GM18861 (cell line): ENCODE measurements around the gene XRCC5.
"Not testable (repeated sequence)": the region's sequence is repeated elsewhere in the genome, so short reads cannot be mapped to it uniquely, and the experiment has no call there.

Experiments
- ATAC-seq: cut with Tn5 transposase; IDR thresholded peaks from one replicate; pipeline ENCODE4 v1.9.1; 2021; ENCODE audit not compliant: unreplicated experiment

XRCC5 gene

DNA sequence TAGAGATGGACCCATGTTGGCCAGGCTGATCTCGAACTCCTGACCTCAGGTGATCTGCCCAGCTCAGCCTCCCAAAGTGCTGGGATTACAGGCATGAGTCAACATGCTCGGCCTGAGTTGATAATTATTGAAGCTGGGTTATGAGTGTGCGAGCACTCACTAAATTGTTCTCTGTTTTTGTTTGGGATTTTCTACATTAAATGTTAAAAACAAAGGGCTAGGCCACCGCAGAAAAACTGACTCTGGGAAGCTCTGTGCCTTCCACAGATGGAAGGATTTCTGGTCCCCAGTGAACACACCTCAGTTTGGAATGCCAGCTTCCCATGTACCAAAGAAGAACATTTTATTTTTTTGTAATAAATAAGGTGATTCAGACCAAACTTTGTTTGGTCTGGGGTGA is 83.0 kb downstream of the XRCC5 start:
- no peak for ATAC-seq

DNA sequence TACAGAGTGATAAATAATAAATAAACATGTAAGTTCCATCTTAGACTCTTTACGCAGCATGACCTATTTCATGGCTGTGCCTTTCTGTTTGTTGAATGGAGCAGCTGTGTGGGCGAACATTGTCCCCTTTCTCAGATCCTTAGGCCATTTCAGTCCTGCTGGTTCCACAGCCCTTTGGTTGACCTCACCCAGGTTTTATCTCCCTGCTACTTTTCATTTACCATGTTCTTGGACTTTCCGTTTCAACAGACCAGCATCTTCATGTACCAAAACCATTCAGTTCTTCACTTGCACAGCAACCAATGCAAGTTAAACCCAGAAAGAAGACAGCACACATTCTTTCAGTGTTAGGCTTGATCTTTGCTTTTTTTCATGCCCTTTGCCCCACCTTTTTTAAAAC is 83.8 kb downstream of the XRCC5 start:
- no peak for ATAC-seq

DNA sequence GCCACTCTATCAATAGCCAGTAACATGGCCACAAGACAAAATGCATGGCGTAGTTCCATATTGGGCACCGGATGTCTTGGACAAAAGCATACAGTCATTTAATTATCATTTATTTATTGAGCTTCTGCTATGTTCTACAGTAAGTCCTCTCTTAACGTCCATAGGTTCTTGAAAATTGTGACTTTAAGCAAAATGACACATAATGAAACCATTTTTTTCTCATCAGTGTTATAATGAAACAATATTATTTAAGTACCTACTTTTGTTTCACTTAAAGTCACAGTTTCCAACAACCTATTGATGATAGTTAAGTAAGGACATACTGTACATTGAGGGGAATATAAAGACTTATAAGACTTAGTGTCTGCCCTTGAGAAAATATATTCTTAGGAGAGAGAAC is 84.9 kb downstream of the XRCC5 start:
- ATAC-seq = peak; percentile 58

DNA sequence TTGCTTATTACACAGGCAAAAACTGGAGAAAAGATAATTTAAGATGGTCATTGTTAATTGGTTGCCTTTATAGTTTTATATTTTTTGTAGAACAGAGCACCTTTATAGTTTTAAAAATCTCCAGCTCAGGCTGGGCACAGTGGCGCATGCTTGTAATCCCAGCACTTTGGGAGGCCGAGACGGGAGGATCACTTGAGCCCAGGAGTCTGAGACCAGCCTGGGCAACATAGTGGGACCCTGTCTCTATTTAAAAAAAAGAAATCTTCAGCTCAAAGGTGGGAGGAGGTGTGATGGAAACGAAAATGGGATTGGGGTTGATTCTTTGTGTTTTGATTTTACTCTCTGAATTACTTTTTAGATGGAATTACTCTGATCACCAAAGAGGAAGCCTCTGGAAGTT is 85.4 kb downstream of the XRCC5 start:
- no peak for ATAC-seq

DNA sequence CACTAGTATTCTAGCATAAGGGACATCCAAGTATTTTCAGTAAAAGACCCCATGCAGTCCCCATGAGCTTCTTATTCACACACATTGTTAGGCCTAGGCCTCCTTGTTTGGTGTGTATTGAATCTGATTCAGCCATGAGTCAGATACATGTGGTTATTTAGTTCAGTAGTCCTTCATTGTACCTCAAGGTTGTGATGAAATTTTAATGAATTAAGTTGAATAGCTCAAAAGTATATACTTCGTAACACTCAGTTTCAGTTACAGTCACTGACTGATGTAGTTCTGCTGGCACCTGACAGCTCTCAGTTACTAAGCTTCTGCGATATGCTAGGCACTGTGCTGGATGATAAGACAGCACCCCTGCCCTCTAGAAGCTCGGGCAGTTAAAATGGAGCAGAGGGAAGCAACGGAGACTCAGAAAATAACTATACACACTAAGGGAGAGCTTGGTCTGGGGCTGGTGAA is 86.4 kb downstream of the XRCC5 start:
- no peak for ATAC-seq

DNA sequence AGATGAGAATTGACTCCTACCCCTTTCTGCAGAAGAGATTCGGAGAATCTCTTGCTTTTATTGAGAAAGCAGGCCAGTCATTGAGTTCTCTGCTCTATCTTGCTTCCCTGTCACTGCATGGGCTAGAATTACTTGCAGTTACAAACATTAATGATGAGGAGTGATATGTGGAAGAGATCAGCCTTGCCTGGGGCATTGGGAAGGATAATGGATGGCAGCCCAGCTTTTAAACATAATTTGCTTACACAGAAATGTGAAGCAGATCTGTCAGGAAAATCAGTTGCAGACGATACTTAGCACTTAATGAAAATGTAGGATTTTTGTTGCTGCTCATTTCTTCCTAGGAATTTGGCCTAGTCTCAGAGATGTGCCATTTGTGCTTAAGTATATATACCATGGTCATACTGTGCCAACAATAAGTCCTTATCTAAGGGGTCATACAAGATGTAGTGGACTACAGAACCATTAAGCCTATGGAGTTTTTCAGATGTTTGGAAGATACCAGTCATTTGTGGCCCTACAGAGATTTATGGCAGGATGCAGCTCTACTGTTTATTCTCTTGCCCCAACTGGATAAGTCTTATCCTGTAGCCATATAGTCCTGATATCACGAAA is 92.7 kb downstream of the XRCC5 start:
- no peak for ATAC-seq

DNA sequence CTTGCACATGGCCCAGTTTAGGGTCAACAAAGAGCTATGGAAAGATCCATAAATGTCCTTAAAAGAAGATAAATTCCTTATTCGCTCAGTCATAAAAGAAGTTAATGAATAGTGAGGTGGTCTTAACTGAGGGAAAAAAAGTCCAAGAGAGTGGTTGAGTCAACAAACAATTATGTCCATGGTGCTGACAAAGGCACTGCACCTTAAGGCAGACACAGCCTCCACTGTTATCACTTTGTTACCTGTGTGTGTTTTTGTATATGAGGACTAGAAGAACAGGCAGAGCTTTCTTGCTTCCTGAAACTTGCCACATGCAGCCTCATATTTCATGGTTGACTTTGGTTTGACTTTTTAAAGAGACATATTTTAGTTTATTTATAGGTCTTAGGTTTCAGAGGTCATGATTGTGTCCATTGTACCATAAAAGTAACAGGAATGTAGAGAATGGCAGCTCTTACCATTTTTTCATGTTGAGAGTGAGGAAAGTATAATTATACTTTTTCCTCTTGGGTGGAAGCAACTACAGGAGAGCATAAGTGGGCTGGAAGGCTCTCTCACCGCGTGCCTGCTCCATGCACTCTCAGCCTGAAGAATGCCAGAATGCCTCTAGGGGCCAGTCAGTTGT is 93.6 kb downstream of the XRCC5 start:
- ATAC-seq = no peak

DNA sequence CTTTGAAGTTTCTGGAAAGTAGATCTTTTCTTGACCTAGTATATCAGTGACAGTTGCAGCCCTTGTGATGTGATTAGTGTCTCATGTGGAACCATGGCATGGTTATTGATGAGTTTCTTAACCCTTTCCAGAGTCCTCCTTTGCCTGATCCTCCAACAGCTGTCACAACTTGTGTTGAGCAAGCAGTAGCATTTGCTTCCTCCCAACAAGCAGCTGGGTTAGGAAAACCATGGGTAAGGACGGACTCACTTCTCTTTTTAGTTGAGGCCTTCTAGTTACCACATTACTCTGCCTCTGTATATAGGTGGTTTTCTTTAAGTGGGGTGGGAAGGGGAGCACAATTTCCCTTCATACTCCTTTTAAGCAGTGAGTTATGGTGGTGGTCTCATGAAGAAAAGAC is 96.3 kb downstream of the XRCC5 start:
- no peak for ATAC-seq

DNA sequence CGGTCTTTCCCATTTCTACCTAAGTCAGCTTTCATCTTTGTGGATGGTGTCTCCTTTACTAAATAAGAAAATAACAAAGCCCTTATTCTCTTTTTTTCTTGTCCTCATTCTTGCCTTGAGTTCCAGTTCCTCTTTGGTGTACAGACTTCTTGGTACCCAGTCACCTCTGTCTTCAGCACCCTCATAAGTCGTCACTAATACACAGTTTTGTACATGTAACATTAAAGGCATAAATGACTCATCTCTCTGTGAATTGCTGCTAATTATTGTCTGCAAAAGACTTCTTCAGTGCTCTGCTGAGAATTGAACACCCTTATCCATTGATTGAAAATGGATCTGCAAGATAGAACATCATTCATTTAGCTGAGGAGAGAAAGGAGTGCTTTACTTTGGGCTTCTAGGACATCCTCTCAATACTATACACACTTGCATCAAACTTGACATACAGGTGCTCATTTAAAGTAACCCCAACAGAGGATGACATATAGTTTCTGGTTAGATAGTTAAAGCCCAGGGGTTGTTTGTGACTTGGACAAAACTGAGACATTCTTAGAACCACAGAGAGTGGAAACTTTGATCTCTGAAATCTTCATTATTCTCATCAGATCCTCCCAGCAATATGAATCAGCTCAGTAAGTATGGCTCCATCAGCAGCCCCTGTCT is 97.0 kb downstream of the XRCC5 start:
- peak; percentile 82 for ATAC-seq

DNA sequence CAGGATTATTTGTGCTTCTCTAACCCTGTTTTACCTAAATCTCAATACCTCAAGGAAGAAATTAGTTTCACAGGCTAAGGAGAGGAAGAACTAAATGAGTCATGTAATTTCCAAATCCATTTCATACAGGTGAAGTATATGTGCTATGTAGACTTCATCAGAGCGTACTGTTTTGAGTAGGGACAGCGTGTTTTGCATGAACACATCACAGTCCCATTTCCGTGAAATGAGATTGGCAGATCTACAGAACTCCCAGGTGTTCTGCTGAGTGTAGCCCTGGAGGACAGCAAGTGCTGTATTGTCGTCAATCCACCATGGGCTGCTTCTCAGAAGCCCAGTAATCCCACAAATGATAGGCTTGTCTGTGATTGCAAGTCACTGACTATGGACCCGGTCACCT is 97.7 kb downstream of the XRCC5 start:
- ATAC-seq = no peak

DNA sequence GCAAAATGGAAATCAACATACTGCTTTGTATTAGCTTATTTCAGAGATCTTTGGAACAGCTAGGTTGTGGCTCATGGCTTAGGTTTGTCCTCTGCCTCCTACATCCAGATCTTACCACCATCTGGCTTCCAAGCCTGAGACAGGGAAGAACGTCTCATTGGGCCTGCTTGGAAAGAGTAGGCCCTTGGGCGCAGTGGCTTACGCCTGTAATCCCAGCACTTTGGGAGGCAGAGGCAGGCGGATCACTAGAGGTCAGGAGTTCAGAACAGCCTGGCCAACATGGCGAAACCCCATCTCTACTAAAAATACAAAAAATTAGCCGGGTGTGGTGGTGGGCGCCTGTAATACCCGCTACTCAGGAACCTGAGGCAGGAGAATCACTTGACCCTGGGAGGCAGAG is 99.5 kb downstream of the XRCC5 start:
- ATAC-seq = not testable (repeated sequence)

DNA sequence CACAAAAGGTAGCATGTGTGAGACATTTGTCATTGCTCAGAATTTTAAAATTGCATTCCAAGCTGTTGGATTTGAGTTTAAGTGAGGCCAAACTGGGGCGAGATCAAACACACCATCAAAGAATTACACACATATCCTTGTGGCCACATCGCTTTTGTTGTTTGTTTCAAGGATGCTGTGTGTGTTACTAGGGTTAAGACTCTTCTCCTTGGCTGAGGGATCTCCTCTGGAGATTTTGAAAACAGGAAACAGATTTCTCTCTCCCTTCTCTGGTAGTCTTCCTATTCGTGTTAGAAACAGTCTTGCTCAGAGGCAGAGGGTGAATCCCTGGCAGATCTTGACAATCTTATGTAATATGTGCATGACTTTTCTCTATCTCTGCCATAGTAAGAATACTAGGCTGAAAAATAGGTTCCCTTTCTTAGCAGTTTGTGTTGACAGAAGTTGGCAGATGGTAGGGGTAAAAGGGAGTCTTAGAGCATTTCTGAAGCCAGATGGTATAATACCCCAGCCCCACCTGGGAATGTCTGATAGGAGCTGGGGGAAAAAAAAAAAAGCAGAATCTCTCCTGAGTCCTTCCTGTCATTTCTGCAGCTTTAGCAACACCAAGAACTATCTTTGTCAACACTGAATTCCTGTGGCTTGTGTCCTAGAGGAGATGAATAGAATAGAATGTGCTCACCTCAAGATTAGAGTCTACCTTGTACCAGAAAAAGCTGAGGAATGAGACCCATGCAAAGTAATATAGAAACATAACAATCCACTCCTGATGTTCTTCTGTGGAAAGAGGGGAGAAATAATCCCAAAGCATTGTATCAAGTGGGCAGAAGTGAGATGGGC is 101.8 kb downstream of the XRCC5 start:
- ATAC-seq = no peak

DNA sequence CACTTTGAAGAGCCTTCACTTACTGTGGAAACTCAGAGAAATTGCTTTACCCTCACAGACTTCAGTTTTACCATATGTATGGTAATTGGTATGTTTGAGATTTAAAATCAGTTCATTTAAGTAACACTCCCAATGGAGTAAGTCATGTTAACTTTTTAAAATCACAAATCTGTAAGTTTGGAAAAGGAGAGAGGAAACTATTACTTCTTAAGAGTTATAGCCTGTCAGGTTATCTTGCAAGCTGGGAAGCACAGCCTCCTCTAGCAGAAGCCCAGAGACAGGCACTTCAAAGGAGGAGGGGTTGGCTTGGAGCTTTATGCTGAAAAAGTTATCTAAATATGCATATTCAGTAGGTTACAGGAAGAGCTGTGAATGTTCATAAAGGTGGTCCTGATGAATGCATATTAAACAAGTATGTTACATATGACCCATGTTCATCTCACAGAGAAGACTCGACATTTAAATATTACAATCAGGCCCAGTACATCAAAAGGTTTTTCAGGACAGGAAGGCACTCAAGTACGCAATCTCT is 102.5 kb downstream of the XRCC5 start:
- ATAC-seq = no peak

DNA sequence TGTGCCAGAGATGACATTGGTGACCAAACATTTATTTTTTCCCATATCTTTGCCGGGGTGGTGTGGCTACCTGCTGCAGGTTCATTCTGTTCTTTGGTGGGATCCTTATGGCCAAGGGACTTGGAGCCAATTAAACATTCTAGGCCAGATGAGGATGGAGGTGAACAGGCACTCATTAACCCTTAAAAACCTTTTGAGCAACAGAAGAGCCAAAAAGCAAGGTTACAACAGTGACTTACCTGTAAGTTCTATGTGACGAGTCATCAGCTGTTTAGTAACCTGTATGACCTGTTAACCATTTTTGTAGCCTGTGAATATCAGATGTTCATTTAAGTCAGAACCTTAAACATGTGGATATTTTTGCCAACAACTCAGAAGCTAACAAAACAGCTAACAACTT is 105.6 kb downstream of the XRCC5 start:
- no peak for ATAC-seq

DNA sequence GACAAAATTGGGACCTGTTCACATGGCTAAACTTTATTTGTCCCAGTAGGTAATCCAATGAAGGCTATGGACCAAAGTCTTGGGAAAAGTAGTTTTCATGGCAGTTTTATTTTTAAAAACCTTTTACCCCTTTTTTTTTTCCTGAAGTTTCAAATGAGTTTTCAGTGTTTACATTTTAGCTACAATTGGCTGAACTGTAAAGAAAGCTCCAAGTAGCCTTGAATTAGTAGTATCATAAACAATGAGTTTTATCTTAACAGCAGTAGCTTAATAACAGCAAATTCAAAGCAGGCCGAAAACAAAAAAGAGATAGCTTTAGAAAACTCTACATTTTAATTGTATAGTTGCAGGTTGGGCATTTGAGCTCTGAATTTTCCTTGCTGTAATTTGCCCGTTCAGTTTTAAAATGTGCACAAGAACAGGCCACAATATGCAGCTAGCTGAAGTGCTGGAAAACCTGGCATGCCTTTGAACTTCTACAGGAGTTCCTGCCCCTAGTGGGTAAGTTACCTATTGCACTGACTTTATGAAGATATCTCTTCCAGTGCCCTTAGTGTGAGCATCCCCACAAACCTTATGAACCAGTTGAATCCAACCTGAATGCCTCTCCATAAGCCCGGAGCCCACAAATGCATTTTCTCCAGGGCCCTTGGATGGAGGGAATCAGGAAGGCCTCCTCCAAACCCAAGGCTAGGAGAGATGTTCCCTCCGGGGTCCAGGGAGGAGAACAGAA is 106.7 kb downstream of the XRCC5 start:
- no peak for ATAC-seq

DNA sequence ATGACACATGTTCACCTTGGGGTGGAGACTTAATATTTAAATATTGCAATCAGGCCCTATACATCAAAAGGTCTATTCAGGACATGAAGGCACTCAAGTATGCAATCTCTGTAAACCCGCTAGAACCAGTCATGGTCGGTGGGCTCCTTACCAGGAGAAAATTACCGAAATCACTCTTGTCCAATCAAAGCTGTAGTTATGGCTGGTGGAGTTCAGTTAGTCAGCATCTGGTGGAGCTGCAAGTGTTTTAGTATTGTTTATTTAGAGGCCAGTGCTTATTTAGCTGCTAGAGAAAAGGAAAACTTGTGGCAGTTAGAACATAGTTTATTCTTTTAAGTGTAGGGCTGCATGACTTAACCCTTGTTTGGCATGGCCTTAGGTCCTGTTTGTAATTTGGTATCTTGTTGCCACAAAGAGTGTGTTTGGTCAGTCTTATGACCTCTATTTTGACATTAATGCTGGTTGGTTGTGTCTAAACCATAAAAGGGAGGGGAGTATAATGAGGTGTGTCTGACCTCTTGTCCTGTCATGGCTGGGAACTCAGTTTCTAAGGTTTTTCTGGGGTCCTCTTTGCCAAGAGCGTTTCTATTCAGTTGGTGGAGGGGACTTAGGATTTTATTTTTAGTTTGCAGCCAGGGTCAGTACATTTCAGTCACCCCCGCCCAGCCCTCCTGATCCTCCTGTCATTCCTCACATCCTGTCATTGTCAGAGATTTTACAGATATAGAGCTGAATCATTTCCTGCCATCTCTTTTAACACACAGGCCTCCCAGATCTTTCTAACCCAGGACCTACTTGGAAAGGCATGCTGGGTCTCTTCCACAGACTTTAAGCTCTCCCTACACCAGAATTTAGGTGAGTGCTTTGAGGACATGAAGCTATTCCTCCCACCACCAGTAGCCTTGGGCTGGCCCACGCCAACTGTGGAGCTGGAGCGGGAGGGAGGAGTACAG is 108.1 kb downstream of the XRCC5 start:
- ATAC-seq = no peak

DNA sequence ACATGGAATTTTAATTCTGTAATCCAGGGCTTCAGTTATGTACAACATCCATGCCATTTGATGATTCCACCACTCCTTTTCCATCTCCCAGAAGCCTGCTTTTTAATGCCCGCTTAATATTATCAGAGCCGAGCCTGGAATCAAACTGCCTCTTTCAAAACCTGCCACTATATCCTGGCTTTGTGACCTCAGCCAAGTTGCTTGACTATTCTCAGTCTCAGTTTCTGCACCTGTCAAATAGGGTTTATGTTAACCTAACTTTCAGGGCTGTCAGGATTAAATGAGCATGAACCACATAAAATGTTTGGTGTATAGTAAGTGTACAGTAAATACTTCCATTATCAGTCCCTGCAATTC is 108.7 kb downstream of the XRCC5 start:
- no peak for ATAC-seq

DNA sequence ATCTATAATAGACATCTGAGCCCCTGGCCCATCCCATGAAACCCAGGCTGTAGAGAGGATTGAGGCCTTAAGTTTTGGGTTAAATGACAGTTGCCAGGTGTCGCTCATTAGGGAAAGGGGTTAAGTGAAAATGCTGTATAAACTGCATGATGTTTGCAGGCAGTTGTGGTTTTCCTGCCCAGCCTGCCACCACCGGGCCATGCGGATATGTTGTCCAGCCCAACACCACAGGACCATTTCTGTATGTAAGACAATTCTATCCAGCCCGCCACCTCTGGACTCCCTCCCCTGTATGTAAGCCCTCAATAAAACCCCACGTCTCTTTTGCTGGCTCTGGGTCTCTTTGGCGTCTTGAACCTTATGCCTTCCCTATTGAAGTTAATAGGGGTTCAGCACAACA is 110.7 kb downstream of the XRCC5 start:
- no peak for ATAC-seq

DNA sequence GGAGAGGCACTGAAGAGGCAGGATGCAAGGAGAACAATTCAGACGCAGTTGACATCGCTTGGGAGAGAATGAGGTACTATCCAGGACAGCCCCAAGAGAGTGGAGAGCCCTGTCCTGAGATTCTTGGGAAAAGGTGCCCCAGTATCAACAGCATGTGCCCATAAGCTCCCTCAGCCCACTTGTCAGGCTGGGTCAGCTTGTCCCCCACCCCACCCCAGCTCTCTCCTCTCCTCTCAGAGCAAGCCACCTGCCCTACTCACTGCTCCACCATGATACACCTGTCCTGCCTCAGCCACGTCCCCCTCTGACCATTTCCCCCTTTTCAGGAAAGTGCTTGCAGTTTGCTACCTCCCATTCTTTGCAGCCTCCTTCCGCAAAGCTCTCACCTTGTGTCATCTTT is 111.8 kb downstream of the XRCC5 start:
- no peak for ATAC-seq

DNA sequence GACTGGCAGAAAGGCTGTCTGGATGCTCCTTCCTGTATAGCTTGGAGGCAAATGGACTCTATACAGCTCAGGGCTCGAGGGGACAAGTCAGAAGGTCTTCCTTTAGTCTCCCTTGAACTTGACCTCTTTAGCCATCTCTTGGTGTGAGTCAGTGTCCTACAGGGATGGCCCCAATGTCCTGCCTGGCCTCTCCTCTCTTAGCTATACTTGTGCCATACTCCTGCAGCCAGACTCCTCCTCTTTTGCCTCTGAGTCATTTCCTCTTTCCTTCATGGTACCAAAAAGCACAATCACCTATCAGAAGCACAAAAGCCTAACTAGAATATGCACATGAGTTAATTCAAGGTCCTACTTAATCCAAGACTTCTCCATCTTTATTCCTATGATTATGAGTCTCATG is 112.7 kb downstream of the XRCC5 start:
- no peak for ATAC-seq
